ENCODE measurements around the gene OSTM1.

The OSTM1 gene, protein sequence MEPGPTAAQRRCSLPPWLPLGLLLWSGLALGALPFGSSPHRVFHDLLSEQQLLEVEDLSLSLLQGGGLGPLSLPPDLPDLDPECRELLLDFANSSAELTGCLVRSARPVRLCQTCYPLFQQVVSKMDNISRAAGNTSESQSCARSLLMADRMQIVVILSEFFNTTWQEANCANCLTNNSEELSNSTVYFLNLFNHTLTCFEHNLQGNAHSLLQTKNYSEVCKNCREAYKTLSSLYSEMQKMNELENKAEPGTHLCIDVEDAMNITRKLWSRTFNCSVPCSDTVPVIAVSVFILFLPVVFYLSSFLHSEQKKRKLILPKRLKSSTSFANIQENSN

DNA sequence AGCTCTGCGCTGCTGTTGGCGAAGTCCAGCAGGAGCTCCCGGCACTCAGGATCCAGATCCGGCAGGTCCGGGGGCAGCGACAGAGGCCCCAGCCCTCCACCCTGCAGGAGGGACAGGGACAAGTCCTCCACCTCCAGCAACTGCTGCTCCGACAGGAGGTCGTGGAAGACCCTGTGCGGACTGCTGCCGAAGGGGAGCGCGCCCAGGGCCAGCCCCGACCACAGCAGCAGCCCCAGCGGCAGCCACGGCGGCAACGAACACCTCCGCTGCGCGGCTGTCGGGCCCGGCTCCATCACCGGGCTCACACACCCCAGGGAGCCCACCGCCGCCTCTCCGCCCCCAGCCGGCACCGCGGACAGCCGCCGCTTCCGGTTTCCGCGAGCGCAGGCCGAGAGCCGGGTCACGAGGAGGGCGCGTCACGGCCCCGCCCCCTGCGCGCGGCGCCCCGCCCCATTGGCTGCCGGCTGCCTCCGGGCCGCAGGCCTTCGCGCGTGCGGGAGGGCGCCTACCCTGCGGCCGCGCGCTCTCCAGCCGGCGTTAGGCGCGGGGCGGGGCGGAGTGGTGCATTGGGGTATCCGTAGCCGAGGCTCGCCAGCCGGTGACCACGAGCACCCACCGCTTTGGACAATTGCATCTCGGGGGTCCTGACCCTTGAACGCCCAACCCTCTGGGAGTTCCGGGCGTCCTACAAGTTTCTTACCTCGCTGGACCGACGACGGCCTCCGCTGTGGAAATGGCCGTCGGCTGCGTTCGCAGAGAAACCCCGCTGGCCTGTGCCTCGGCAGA lies at the start of gene OSTM1:
TSS of gene OSTM1 (minus strand) at position 383 of the 786 bp plus-strand sequence. CDS start at position 293, 90 bp downstream.
- no peak for TF ChIP-seq CTCF (IDR thresholded peaks at IDR 0.05; ENCODE audit: extremely low read depth, insufficient read depth, missing control alignments)
- in situ Hi-C loops (cut with MboI; ENCODE audit: low pct_unique_long_range_greater_than_20kb, low sequenced_read_pairs, unreplicated experiment): no loop called here
- peak; percentile 99 for DNase-seq (ENCODE audit: low spot score)

DNA sequence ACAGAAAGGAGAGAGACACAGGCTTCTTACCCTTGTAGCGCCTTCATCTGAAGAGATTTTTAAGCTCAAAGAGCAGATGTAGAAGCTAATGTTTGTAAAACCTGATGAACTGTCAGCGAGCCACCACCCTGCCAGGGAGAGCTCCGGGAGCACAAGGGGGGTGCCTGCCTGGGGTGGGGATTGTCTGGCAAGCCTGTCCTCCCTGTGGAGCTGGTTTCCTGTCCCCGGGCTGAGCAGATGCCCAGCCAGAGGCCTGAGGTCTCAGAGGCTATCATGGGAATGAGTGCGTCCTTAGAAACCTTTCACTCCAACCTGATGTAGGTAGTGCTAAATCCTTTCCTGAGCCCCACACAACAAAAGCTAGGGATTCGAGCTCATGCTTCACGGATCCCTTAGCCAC lies 49.4 kb upstream of the OSTM1 start:
- in situ Hi-C loops (cut with MboI; ENCODE audit: low pct_unique_long_range_greater_than_20kb, low sequenced_read_pairs, unreplicated experiment): loop anchor here (25.0 kb wide), 1 partner anchor 363 kb away; no protein-coding TSS in a partner anchor
- TF ChIP-seq CTCF (IDR thresholded peaks at IDR 0.05; ENCODE audit: extremely low read depth, insufficient read depth, missing control alignments): no peak
- no peak for DNase-seq (ENCODE audit: low spot score)

DNA sequence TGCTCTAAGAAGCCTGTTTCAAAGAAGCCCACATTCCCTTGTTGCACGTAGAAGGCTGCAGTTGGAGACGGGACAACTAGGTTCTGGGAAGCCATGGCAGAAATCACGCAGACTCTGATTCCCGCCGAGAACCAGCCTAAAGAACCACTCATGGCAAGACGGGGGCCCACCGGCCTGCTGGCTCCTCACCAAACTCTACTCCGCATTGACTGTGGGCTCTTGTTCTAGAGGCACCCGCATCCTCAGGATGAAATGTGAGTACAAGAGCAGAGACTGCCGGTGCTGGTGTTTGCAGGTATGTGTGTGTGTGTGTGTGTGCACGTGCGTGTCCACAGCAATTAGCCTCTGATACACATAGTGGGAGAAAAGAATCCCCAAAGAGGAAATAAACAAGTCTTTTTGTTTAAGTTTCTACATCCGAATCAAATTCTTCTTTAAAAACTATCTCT lies 49.0 kb upstream of the OSTM1 start:
- no peak for DNase-seq (ENCODE audit: low spot score)
- TF ChIP-seq CTCF (IDR thresholded peaks at IDR 0.05; ENCODE audit: extremely low read depth, insufficient read depth, missing control alignments): no peak
- in situ Hi-C loops (cut with MboI; ENCODE audit: low pct_unique_long_range_greater_than_20kb, low sequenced_read_pairs, unreplicated experiment): loop anchor here (25.0 kb wide), 1 partner anchor 364 kb away; no protein-coding TSS in a partner anchor

GRCh38 chr6:108121612-108122011 lies 47.1 kb upstream of the OSTM1 start:
- no peak for TF ChIP-seq CTCF (IDR thresholded peaks at IDR 0.05; ENCODE audit: extremely low read depth, insufficient read depth, missing control alignments)
- in situ Hi-C loops (cut with MboI; ENCODE audit: low pct_unique_long_range_greater_than_20kb, low sequenced_read_pairs, unreplicated experiment): loop anchor here (25.0 kb wide), 1 partner anchor 366 kb away; no protein-coding TSS in a partner anchor
- DNase-seq (ENCODE audit: low spot score): no peak

- no peak for TF ChIP-seq CTCF (IDR thresholded peaks at IDR 0.05; ENCODE audit: extremely low read depth, insufficient read depth, missing control alignments)
- DNase-seq (ENCODE audit: low spot score): no peak
- in situ Hi-C loops (cut with MboI; ENCODE audit: low pct_unique_long_range_greater_than_20kb, low sequenced_read_pairs, unreplicated experiment): loop anchor here (25.0 kb wide), 1 partner anchor 367 kb away; no protein-coding TSS in a partner anchor
Observed at GRCh38 chr6:108120311-108120710, 45.8 kb upstream of the OSTM1 start.

DNA sequence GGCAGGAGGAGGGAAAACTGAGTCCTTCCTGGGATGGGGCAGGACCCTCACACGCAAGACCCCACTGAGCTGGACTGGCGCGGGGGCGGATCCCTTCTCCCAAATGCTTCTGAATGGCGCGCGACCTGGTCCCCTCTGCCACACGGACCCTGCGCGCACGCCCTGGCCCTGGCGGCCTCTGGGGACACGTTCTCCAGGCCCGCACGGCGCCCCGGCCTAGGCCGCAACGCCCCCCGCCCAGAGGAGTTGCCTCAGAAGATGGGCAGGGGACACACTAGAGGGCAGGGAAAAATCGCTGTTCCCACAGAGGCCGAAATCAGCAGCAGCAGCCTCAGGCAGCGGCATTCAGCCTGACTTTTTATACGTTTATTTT lies 45.2 kb upstream of the OSTM1 start:
- in situ Hi-C loops (cut with MboI; ENCODE audit: low pct_unique_long_range_greater_than_20kb, low sequenced_read_pairs, unreplicated experiment): loop anchor here (5.0 to 25.0 kb wide), 2 partner anchors 43 to 368 kb away; no protein-coding TSS in a partner anchor
- no peak for TF ChIP-seq CTCF (IDR thresholded peaks at IDR 0.05; ENCODE audit: extremely low read depth, insufficient read depth, missing control alignments)
- no peak for DNase-seq (ENCODE audit: low spot score)

Measured in GM13977 (cell line).